ENCODE measurements around the gene OR51A7. TPM values are rescaled to one million over a fixed set of nuclear protein-coding genes. Genes with fewer than 3 reads are reported as not detected.

The OR51A7 gene
- total RNA-seq, result not detected in 2 replicates

GRCh38 chr11:4903484-4903883, at the start of gene OR51A7:
Gene OR51A7, plus strand, starts transcription at chr11:4903783. Its CDS starts 3,587 bp downstream, at chr11:4907370.

GRCh38 chr11:4881860-4882500, 21.6 kb upstream of the OR51A7 start, which contains the start of gene OR51T1:
Gene OR51T1, plus strand, starts transcription at chr11:4881900. Its CDS starts 0 bp downstream, at chr11:4881900.

DNA sequence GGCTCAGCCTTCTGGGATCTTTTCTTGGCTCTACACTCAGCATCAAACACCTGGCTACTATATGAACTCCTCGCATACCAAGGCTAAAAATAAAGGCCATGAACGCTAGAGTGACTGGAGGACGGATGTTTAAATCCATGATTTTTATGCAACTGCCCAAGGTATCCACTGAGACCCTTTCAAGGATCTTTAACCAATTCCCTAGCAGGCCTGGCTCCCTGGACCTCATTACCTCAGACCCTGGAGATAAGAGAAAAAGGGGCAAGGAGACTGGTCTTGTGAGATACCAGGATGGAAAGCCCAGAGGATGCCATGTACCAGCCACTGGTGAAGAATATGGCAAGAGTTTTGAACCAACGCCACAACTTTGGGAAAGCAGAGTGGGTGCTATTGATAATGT, 15.7 kb downstream of the OR51A7 start, which contains the start of gene OR51G2:
OR51G2 (minus strand) TSS at position 101 of the 400 bp plus-strand sequence. CDS start 3,687 bp downstream, outside the sequence.

DNA sequence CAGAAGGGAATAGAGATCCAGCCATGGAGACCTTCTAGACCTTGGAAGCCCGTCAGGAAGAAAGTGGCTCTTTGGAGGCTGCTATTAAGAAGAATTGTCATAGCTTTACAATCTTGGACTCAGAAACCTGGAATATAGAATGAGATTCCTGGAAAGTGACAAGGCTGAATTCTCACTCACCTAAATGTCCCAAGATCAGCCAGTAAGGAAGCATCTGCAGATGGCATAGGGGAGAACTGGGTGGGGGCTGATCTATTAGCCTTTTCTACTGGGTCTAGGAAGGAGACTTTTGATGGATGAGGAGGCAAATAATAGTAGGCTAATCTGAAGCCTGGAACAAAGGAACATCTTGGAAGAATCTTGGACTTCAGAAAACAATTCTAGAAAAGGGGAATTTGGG, 20.7 kb downstream of the OR51A7 start, which contains the start of gene OR51G1:
OR51G1 (minus strand) TSS at position 101 of the 400 bp plus-strand sequence; CDS start at position 101, 0 bp downstream.

DNA sequence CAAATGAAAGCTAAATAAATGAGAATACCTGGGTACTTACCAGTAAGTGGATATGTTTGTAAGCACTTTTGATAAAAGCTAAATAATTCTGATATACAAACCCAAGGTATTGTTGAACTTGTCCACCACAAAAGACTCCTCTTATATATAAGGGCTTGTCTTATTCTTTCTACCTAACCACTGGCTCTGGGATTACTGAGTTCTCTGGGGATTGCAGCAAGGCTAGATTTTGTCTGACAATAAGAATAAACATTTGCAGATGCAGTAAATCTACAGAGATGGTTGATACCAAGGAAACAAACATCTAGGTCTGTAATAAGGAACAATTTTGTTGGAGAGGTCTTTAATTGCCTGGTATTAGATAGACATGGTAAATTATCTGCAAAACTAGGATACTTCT, 43.9 kb downstream of the OR51A7 start, which contains the start of gene OR51A4:
OR51A4 (minus strand) TSS at position 101 of the 400 bp plus-strand sequence. CDS start 505 bp downstream, outside the sequence.

DNA sequence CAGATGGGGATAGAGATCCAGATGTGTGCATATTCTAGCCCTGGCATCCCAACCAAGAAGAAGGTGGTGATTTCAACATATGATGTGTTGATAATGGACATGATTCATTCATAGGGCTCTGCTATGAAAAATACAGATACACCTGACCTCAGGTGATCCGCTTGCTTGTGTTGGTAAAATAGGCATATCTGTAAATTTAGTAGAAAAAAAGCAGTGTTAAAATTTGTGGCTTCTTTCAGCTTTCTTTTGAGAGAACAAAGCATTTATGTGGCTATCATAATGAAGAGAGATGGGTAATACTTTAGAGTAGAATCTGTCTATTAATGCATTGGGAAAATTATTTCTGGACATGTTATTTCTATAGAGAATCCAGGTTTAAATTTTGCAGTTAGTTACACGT, 52.0 kb downstream of the OR51A7 start, which contains the start of gene OR51A2:
OR51A2 (minus strand) TSS at position 101 of the 400 bp plus-strand sequence; CDS start at position 101, 0 bp downstream.

Other genes with a start within 250 kb of the OR51A7 start
- gene OR51E2, start 205.9 kb upstream of the OR51A7 start, total RNA-seq, result not detected in 2 replicates
- not detected in 2 replicates for gene MMP26, start 199.0 kb upstream of the OR51A7 start, total RNA-seq
- gene OR51F1, start 133.8 kb upstream of the OR51A7 start, total RNA-seq, result not detected in 2 replicates
- gene OR52R1, start 99.4 kb upstream of the OR51A7 start, total RNA-seq, result not detected in 2 replicates
- gene OR51F2, start 82.5 kb upstream of the OR51A7 start, total RNA-seq, result not detected in 2 replicates
- gene OR51S1, start 54.6 kb upstream of the OR51A7 start, total RNA-seq, result not detected in 2 replicates
- 0.13 TPM in 1 of 2 replicates, not detected in the other for gene OR51T1, start 21.9 kb upstream of the OR51A7 start, total RNA-seq
- not detected in 2 replicates for gene OR51G2, start 15.6 kb downstream of the OR51A7 start, total RNA-seq
- not detected in 2 replicates for gene OR51G1, start 20.6 kb downstream of the OR51A7 start, total RNA-seq
- gene OR51A4, start 43.8 kb downstream of the OR51A7 start, total RNA-seq, result not detected in 2 replicates
- gene OR51A2, start 51.9 kb downstream of the OR51A7 start, total RNA-seq, result not detected in 2 replicates
- gene OR51L1, start 91.1 kb downstream of the OR51A7 start, total RNA-seq, result not detected in 2 replicates
- gene OR52J3, start 142.7 kb downstream of the OR51A7 start, total RNA-seq, result not detected in 2 replicates
- gene OR52E2, start 155.8 kb downstream of the OR51A7 start, total RNA-seq, result not detected in 2 replicates
- not detected in 2 replicates for gene OR52E1, start 165.8 kb downstream of the OR51A7 start, total RNA-seq
- gene OR52A5, start 234.6 kb downstream of the OR51A7 start, total RNA-seq, result not detected in 2 replicates

All from mesangial cell (primary cell).